Body of pancreas (tissue), 4 donors: ENCODE results near the gene TSNAX. TPM values are rescaled to one million over a fixed set of nuclear protein-coding genes. Genes with fewer than 3 reads are reported as not detected.

Source experiments
- ATAC-seq: fragments of 150-250 bp; one replicate; pipeline ENCODE4 v1.9.1; 2016
- DNase-seq, 4 donors: peaks; one replicate each; pipeline ENCODE4 v3.0.0-alpha.2; 2019
- H3K27ac ChIP-seq, 4 donors: fragments of 200-600 bp; sonication (generic); 1 replicate in 3 of 4; 2 replicates in 1 of 4; pipeline versions ENCODE4 v1.5.1 to v1.6.1; 2016 to 2019; ENCODE audit warnings: mild to moderate bottlenecking in 1 of 4, mixed read lengths in 1 of 4, moderate library complexity in 1 of 4
- H3K27me3 ChIP-seq, 2 donors: fragments of 200-600 bp; sonication (generic); one replicate each; pipeline ENCODE4 v1.6.0; 2016; ENCODE audit warnings: mild to moderate bottlenecking in 1 of 2
- H3K36me3 ChIP-seq, 2 donors: fragments of 200-600 bp; sonication (generic); replicated peaks in 1 of 2; 2 replicates each; pipeline ENCODE4 v1.5.1; 2016; ENCODE audit warnings: low read depth in 2 of 2; ENCODE audit not compliant: insufficient read depth in 1 of 2
- H3K4me1 ChIP-seq: fragments of 200-600 bp; sonication (generic); one replicate; pipeline ENCODE4 v1.6.0; 2016
- H3K4me3 ChIP-seq, 2 donors: fragments of 200-600 bp; sonication (generic); 1 replicate in 1 of 2; 2 replicates in 1 of 2; pipeline ENCODE4 v1.5.1; 2016 to 2019
- H3K9me3 ChIP-seq, 3 donors: fragments of 200-600 bp; sonication (generic); 1 replicate in 2 of 3; 2 replicates in 1 of 3; pipeline ENCODE4 v1.5.1; 2016
- CTCF ChIP-seq, 7 experiments: fragments of 450-650 bp in 4 of 7; fragments of 200-600 bp in 3 of 7; sonication (generic) in 3 of 7; IDR thresholded peaks; one replicate each; pipeline ENCODE4 v1.5.1; 2016 to 2019; ENCODE audit warnings: antibody characterized with exemption in 7 of 7
- POLR2A ChIP-seq, 3 donors: fragments of 450-650 bp; IDR thresholded peaks; one replicate each; pipeline ENCODE4 v1.6.1; 2016; ENCODE audit warnings: antibody characterized with exemption in 3 of 3, mild to moderate bottlenecking in 2 of 3
- whole genome bisulfite sequencing, 2 donors: methylation state at CpG; one replicate each; pipeline ENCODE4 v1.1.5; 2017; 5-methylcytosine and 5-hydroxymethylcytosine counted together
- intact Hi-C: fragments of 100-400 bp; cut with DNase I; formaldehyde crosslinking; loops from one replicate; pipeline ENCODE4 v1.15.1; 2023
- total RNA-seq, 2 donors: library from RNA; depleted of rRNA; stranded (reverse); fragments of >200 nt; gene quantifications; one replicate each; pipeline ENCODE4 v1.1.0, GENCODE V29; 2016

Gene TSNAX
- 10 to 100 TPM in 1 of 2 donors, 1 to 10 TPM in 1; 4.0 to 11.9 TPM for total RNA-seq

- DNase-seq (peak; percentile 91 to 93 (median 92)), ATAC-seq (peak; percentile 99)
- peaks cover 35% of the 10 kb centered on the region for H3K4me1 ChIP-seq
- no peaks in the 10 kb centered on the region for H3K9me3 ChIP-seq
- no peaks in the 10 kb centered on the region for H3K36me3 ChIP-seq
- H3K27me3 ChIP-seq, result no peaks in the 10 kb centered on the region
- H3K4me3 ChIP-seq, result peak within 1 kb of the TSS; percentile 60 to 75
- peak in 2 of 7 experiments; percentile 11 to 21 for TF ChIP-seq CTCF (IDR thresholded peaks at IDR 0.05)
- peak; percentile 58 to 91 (median 89) for TF ChIP-seq POLR2A (IDR thresholded peaks at IDR 0.05)
- H3K27ac ChIP-seq, result peak within 1 kb of the TSS; percentile 86 to 98 (median 92)
- intact Hi-C loops, result no loop called here
- 0 to 1% methylated on average over 28 to 61 of the region's 61 CpGs for WGBS, 2 donors
These were observed at the start of gene TSNAX for GRCh38 chr1:231528172-231529029. Gene TSNAX, plus strand, starts transcription at chr1:231528669. Its CDS starts 142 bp downstream, at chr1:231528811.

- Histone ChIP-seq H3K27ac (no peak overlapping the region), H3K27me3 (no peaks in the 10 kb centered on the region), H3K4me1 (no peaks in the 10 kb centered on the region), H3K4me3 (no peak overlapping the region), H3K9me3 (no peaks in the 10 kb centered on the region), H3K36me3 (no peaks in the 10 kb centered on the region)
- DNase-seq (no peak), ATAC-seq (no peak)
- TF ChIP-seq CTCF (IDR thresholded peaks at IDR 0.05), result no peak
- TF ChIP-seq POLR2A (IDR thresholded peaks at IDR 0.05), result no peak
- intact Hi-C loops, result no loop called here
- WGBS, 2 donors, result 94 to 95% methylated on average over 8 to 9 of the region's 9 CpGs
These were observed 49.7 kb upstream of the TSNAX start for GRCh38 chr1:231478811-231479210.

GRCh38 chr1:231480008-231480407, 48.5 kb upstream of the TSNAX start:
- TF ChIP-seq CTCF (IDR thresholded peaks at IDR 0.05) (no peak), POLR2A (IDR thresholded peaks at IDR 0.05) (no peak)
- intact Hi-C loops, result no loop called here
- Histone ChIP-seq H3K9me3 (no peaks in the 10 kb centered on the region), H3K27ac (no peak overlapping the region), H3K27me3 (no peaks in the 10 kb centered on the region), H3K4me1 (peaks cover 6% of the 10 kb centered on the region), H3K36me3 (no peaks in the 10 kb centered on the region), H3K4me3 (no peak overlapping the region)
- ATAC-seq (no peak), DNase-seq (no peak)
- WGBS, 2 donors, result 92 to 97% methylated on average over 2 of the region's 2 CpGs

GRCh38 chr1:231481289-231481688, 47.2 kb upstream of the TSNAX start:
- ATAC-seq (no peak), DNase-seq (no peak)
- Histone ChIP-seq H3K36me3 (no peaks in the 10 kb centered on the region), H3K4me3 (no peak overlapping the region), H3K27ac (no peak overlapping the region), H3K9me3 (no peaks in the 10 kb centered on the region), H3K4me1 (peaks cover 10% of the 10 kb centered on the region), H3K27me3 (no peaks in the 10 kb centered on the region)
- intact Hi-C loops, result no loop called here
- 69 to 75% methylated on average over 2 of the region's 2 CpGs for WGBS, 2 donors
- TF ChIP-seq CTCF (IDR thresholded peaks at IDR 0.05) (no peak), POLR2A (IDR thresholded peaks at IDR 0.05) (no peak)
